DMS153 treated with DMSO at 0.1 percent for 48 hours (cell line): ENCODE results near the gene OR4K15.
"Not testable (repeated sequence)": the region's sequence is repeated elsewhere in the genome, so short reads cannot be mapped to it uniquely, and the experiment has no call there.

Experiments used
- DNase-seq: peaks from one replicate; lab custom pipeline; 2025; ENCODE audit not compliant: unreplicated experiment; lab: John Stamatoyannopoulos, UW

The OR4K15 gene, protein sequence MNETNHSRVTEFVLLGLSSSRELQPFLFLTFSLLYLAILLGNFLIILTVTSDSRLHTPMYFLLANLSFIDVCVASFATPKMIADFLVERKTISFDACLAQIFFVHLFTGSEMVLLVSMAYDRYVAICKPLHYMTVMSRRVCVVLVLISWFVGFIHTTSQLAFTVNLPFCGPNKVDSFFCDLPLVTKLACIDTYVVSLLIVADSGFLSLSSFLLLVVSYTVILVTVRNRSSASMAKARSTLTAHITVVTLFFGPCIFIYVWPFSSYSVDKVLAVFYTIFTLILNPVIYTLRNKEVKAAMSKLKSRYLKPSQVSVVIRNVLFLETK

DNA sequence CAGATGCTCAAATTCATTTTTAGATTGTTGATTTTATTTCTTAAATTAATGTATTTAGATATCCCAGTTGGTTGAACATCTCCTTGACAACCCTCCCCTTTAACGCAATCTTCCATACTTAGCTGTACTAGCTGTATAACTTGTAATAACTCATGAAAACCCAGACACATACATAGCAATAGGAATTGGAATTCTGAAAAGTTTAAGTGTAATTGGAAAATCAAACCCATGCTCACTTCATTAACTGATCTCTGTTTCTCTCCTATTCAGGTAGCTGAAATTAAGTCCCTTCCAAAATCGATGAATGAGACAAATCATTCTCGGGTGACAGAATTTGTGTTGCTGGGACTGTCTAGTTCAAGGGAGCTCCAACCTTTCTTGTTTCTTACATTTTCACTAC, at the start of gene OR4K15:
Gene OR4K15, plus strand, starts transcription at position 301 of the 400 bp plus-strand sequence. Its CDS starts 0 bp downstream, at position 301.
- DNase-seq, result no peak

DNA sequence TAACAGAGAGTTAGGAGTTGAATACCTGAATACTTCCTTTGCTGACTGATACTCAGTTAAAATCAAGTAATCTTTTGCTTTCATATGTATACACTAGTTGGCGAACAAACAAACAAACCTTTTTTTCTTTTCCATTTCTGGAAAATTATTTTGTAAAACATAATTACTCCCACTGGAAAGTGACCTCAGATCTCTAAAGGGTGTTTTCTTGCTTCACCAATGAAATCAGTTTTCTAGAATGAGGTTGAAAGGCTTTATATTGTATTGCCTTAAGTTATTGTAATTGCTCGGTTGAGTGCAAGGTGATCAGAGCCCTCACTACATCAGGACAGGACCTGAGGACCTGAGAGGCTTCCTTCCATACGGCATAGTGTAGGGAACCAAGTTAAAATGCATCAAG, 44.8 kb upstream of the OR4K15 start, which contains the start of gene OR4K1:
Gene OR4K1, plus strand, starts transcription at position 301 of the 400 bp plus-strand sequence. CDS start 4,750 bp downstream, outside the sequence.
- no peak for DNase-seq

GRCh38 chr14:19941668-19942067, 33.7 kb upstream of the OR4K15 start:
- no peak for DNase-seq

DNA sequence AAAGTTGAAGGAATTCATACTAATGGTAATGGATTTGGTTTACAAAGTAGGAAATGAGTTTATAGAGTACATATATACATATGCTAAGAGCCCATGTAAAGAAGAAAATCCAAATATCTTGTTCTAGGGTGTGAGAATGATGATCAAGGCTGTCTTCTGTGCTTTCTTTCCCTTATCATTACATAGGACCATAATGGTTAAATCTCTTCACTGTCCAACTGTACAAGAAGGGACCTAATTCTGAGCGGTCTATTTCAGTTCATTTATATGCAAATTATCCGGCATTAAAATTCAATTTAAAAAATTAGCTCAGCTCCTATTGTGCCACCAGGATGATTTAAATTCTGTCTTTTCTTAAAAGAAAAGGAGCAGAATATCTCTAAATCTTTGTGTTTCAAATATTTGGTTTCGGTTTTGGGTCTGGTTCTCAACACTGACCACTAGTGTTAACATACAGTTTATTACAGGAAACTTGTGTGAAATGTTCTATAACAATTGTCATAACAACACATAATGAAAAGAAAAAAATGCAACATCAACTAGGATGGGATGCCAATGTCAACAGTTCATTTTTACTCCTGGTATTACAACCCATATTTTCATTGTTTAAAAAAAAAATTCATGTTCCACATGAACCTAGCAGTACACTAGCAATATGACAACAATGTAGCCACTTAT, 27.8 kb upstream of the OR4K15 start:
- DNase-seq, result peak; percentile 11

GRCh38 chr14:19949218-19949617, 26.2 kb upstream of the OR4K15 start:
- DNase-seq, result no peak

GRCh38 chr14:19969735-19970134, 5.7 kb upstream of the OR4K15 start:
- DNase-seq, result not testable (repeated sequence)

DNA sequence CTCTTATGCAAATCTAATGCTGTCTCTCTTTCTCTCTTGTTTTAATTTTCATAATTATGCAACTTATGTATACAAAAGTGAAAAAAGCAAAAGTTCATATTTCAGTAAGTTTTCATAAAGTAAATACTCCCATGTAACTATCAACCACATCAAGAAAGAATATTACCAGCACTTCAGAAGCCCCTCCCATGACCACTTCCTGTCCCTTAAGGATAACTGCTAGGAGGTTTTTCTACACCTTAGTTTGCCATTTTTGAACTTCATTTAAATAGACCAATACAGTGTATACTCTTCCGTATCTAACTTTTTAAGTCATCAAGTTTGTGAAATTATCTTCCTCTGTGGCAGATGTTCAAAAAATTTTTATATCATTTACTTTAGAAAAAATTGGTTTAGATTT, 547 bp upstream of the OR4K15 start:
- DNase-seq, result no peak

GRCh38 chr14:19993438-19993837, 18.0 kb downstream of the OR4K15 start:
- DNase-seq, result no peak

GRCh38 chr14:20001863-20002262, 26.5 kb downstream of the OR4K15 start, which contains the start of gene OR4Q2:
Gene OR4Q2 (plus strand): TSS chr14:20002163.
- no peak for DNase-seq

DNA sequence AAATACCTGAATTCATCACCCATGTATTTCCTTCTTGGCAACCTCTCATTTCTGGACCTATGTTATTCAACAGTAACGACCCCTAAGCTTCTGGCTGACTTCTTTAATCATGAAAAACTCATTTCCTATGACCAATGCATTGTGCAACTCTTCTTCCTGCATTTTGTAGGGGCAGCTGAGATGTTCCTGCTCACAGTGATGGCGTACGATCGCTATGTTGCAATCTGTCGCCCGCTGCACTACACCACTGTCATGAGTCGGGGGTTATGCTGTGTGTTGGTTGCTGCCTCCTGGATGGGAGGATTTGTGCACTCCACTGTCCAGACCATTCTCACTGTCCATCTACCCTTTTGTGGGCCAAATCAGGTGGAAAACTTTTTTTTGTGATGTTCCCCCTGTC, 26.9 kb downstream of the OR4K15 start:
- DNase-seq, result no peak

DNA sequence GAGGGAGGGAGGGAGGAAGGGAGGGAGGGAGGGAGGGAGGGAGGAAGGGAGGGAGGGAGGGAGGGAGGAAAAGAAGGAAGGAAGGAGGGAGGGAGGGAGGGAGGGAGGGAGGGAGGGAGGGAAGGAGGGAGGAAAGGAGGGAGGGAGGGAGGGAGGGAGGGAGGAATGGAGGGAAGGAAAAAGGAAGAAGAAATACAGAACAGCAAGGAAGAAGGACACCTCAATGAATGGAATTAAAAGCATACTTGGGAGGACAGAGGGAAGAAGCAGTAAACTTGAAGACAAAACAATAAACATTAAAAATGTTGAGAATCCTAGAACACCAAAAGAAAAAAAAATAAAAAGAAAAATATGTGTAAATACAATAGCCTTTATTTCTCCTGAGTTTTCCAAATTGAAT, 32.8 kb downstream of the OR4K15 start:
- no peak for DNase-seq

DNA sequence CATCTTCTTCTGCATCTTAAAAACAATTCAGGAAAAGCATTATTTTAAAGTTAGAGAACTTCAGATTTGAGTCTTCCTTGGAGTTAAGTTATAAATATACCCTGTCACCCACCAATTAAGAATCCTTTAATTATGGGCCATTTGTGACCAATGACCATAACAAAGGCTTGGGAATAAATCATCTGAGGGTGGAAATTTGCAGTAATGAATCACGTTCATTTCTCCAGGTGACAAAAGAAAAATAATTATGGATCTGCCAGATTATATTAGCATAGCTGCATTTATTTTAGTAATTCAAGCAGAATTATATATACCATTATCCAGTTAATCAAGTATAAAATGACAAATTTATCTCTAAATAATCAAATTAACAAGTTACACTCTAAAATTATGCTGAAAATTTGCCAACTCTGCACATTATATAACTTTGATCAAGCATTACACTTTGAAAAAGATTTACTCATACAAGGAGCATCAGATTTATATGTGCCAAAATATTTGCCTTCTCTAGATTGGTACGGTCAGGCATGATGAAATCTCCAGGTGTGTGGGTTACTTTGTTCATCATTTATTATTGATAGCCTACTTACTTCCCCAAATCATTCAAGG, 44.0 kb downstream of the OR4K15 start, which contains the start of gene OR4K14:
Gene OR4K14, minus strand, starts transcription at position 51 of the 609 bp plus-strand sequence. CDS start 4,114 bp downstream, outside the sequence.
- no peak for DNase-seq
